Activated CD4-positive, alpha-beta T cell treated with anti-CD3 and anti-CD28 coated beads, Interleukin-2, amount 10 ng/mL, durations not matched to agents 7 days and 5 days (primary cell): ENCODE measurements around the gene CCDC192. TPM values are rescaled to one million over a fixed set of nuclear protein-coding genes. Genes with fewer than 3 reads are reported as not detected.

Source experiments
- CTCF ChIA-PET: fragments of 350-600 bp; sonication (Branson Sonifier 250); formaldehyde crosslinking; loops from one replicate; lab custom pipeline; 2021; ENCODE audit warnings: antibody characterized with exemption; lab: Charles Lee
- POLR2A ChIA-PET: fragments of 350-600 bp; sonication (Branson Sonifier 250); formaldehyde crosslinking; loops from one replicate; lab custom pipeline; 2021; ENCODE audit warnings: antibody characterized with exemption; lab: Charles Lee
- DNase-seq: peaks from one replicate; pipeline ENCODE4 v3.0.0-alpha.2; 2020
- H3K27ac Mint-ChIP-seq: one replicate; pipeline ENCODE4 v1.8.0; 2021; ENCODE audit warnings: mild to moderate bottlenecking, moderate library complexity, mixed read lengths
- H3K27me3 Mint-ChIP-seq: one replicate; pipeline ENCODE4 v1.8.0; 2021; ENCODE audit warnings: mixed read lengths
- H3K36me3 Mint-ChIP-seq: one replicate; pipeline ENCODE4 v1.8.0; 2021; ENCODE audit warnings: low read depth, mixed read lengths
- H3K4me1 Mint-ChIP-seq: one replicate; pipeline ENCODE4 v1.8.0; 2021; ENCODE audit warnings: mixed read lengths
- H3K4me3 Mint-ChIP-seq: one replicate; pipeline ENCODE4 v1.8.0; 2021; ENCODE audit warnings: mild to moderate bottlenecking, moderate library complexity, mixed read lengths
- H3K9me3 Mint-ChIP-seq: one replicate; pipeline ENCODE4 v1.8.0; 2021; ENCODE audit warnings: mixed read lengths
- total RNA-seq, 2 experiments: library from RNA; stranded (reverse); gene quantifications; one replicate each; pipeline ENCODE4 v1.2.3, GENCODE V29; 2021

Gene CCDC192
- total RNA-seq, 2 experiments from 2014 or later = not detected

GRCh38 chr5:127806776-127807175 lies 103.6 kb downstream of the CCDC192 start:
- no peaks in the 10 kb centered on the region for H3K36me3 Mint-ChIP-seq
- H3K4me3 Mint-ChIP-seq = no peak overlapping the region
- CTCF ChIA-PET = interaction anchor here (0.9 to 1.4 kb wide), 3 partner anchors 9 to 24 kb away, joined by 3 to 5 read pairs (median 4); no protein-coding TSS in a partner anchor
- DNase-seq = no peak
- no peaks in the 10 kb centered on the region for H3K9me3 Mint-ChIP-seq
- no peak overlapping the region for H3K27ac Mint-ChIP-seq
- H3K4me1 Mint-ChIP-seq = no peaks in the 10 kb centered on the region
- H3K27me3 Mint-ChIP-seq = peaks cover 8% of the 10 kb centered on the region
- POLR2A ChIA-PET = no interaction called here

DNA sequence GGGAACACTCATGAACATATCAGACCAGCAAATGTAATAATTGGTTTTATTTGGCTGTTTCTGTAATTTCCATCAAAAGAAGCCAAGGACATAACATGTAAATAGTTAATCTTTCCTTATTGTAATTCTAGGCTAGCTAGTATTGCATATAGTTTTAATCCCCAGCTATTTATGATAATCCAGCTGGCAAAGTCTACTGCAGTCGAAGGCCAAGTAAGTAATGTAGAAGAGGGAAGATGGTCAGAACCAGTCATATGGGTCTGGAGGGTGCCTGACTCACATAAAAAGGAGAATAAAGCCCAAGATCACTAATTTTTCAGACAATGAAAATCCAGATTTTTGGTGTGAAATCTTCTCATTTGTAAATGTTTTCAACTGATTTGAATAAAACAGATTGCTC lies 106.3 kb downstream of the CCDC192 start:
- CTCF ChIA-PET = no interaction called here
- POLR2A ChIA-PET = no interaction called here

DNA sequence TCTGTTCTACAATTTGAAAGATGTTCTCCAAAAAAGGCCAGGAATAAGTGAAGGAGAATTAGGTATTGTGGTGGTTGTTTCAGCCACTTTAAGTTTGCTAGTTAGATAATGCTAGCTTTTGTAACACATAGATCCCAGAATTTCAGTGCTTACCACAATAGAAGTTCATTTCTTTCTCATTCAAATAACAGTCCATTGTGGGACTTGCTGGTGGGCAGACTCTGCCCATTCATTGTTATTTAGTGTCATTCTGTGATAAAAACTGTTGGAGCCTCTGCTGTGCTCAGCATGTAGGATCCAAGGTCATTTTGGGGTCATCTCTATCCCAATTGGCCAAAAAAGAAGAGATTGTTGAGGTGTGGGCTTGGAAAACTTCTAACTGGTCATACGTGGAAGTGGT lies 106.8 kb downstream of the CCDC192 start:
- Mint-ChIP-seq H3K9me3 (no peaks in the 10 kb centered on the region), H3K27me3 (peaks cover 22% of the 10 kb centered on the region), H3K27ac (no peak overlapping the region), H3K36me3 (no peaks in the 10 kb centered on the region), H3K4me3 (no peak overlapping the region), H3K4me1 (no peaks in the 10 kb centered on the region)
- ChIA-PET CTCF (no interaction called here), POLR2A (no interaction called here)
- DNase-seq = no peak

More for the DNA sequence above, 106.3 kb downstream of the CCDC192 start:
- no peaks in the 10 kb centered on the region for H3K4me1 Mint-ChIP-seq
- no peaks in the 10 kb centered on the region for H3K36me3 Mint-ChIP-seq
- H3K9me3 Mint-ChIP-seq = no peaks in the 10 kb centered on the region
- H3K27ac Mint-ChIP-seq = no peak overlapping the region
- DNase-seq = no peak
- H3K27me3 Mint-ChIP-seq = peaks cover 21% of the 10 kb centered on the region
- no peak overlapping the region for H3K4me3 Mint-ChIP-seq

DNA sequence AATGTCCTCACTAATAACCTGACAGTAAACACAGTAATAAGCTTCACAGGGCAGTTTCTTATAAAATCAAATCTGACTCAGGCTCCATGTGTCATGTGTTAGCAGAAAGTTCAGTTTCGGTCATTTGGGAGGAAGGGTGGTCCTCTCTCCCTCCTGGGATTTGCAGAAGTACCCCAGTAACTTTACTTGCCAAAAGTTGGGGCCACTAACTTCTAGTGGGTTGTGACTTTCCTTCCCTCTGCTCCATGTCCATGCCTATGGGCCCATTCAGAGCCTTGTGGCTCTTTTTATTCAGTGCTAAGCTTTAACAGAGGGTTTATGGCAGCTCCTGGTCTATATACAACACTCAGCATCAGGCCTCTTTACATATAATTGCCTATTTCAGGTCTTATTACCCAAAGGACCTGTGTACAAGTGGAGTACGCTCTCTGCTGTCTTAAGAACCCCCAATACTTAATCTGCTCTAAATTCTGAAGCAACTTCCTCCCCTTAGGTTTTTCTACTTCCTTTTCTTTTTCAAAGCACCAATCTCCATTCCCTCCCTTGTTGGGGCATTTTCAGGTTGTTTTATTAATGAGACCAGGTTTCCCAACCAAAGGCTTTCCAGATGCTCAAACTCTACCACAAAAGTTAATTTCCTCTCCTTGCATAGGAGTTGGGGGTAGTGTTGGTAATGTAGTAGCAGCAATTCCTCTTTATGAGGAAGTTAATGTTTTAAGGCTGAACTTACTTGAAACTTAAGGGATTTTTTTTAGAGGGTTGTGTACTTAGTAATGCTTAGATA lies 107.7 kb downstream of the CCDC192 start:
- Mint-ChIP-seq H3K9me3 (no peaks in the 10 kb centered on the region), H3K27me3 (peaks cover 25% of the 10 kb centered on the region), H3K36me3 (no peaks in the 10 kb centered on the region), H3K4me1 (no peaks in the 10 kb centered on the region), H3K4me3 (no peak overlapping the region), H3K27ac (no peak overlapping the region)
- CTCF ChIA-PET = no interaction called here
- no peak for DNase-seq
- POLR2A ChIA-PET = no interaction called here

DNA sequence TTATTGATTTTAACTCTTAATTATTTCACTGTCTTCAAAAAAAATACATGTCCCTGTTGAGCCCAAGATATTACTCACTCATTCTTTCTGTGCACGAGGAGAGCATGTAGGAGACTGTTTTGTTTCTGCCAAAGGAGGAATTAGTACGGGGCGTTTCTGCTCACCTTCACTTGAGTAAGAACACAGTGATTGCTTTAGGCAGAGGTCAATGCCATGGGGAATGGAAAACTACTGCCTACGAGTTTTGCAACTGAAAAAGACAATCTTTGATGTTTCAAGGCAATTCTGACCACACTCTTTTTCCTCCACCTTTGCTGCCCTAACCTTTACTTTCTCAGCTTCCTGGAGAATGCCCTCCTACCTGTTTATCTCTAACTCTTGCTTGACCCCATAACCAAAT lies 109.4 kb downstream of the CCDC192 start:
- Mint-ChIP-seq H3K36me3 (no peaks in the 10 kb centered on the region), H3K4me1 (no peaks in the 10 kb centered on the region), H3K27me3 (peaks cover 29% of the 10 kb centered on the region), H3K9me3 (no peaks in the 10 kb centered on the region), H3K4me3 (no peak overlapping the region), H3K27ac (no peak overlapping the region)
- POLR2A ChIA-PET = no interaction called here
- CTCF ChIA-PET = no interaction called here
- no peak for DNase-seq

DNA sequence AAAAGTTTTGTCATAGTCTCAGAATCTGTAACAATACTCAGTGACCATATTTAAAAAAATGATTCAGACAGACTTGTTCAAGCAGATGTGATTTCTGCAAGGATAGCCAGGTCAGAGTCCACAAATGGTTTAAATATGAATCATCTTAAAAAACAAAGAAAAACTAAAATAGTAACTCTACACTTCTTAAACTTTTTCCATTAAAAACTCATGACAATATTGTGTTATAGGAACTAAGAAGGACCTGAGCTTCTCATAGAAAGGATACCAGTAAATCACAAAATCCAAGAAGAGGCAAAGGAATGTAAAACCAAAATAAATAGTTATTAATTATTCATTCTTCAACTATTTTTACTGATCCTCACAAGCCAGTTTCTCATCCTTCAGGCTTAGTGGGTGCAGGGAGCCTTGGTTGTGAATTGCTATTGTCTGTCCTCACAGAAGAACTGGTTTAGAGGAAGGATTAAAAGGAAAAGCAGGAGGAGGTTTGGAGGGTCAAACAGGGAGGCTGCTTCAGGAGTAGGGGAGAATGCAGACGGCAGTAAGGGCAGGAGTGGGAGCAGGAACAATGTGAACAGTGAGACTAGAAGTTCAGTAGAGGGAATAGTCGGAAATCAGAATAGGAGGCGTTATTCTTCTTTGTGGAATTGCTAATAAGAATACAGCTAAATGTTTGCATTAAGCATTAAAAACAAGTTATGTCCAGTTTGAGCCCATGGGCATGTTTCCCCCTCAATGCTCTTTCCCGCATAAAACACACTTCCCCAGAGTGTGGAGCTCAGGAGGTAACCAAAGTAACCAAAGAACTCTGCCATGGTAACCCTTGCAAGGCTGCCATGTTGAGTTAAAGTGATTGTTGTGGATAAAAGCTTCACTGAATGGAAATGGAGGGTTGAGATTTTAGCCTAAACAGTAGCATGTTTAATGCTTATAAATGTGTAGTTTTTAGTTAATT lies 110.7 kb downstream of the CCDC192 start:
- CTCF ChIA-PET = no interaction called here
- Mint-ChIP-seq H3K27ac (no peak overlapping the region), H3K36me3 (no peaks in the 10 kb centered on the region), H3K9me3 (no peaks in the 10 kb centered on the region), H3K4me1 (no peaks in the 10 kb centered on the region), H3K4me3 (no peak overlapping the region), H3K27me3 (peaks cover 21% of the 10 kb centered on the region)
- no peak for DNase-seq
- POLR2A ChIA-PET = no interaction called here

DNA sequence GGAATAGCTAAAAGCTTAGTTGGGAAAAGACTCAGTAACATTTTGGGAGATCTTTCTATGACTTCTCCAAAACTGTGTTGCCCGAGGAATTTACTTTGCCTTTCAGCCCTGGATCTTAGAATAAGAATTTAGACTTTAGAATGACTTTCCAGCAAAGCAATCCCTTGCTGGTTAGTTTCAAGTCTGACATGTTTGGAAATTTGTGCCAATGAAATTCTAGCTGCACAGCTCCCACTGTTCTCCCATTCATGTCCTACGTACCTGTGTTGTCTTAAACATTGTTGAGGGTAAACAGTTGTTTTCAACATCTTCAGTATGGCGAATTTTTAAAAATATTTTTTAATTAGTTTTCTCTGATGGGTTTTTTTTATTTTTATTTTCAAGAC lies 111.4 kb downstream of the CCDC192 start:
- H3K4me1 Mint-ChIP-seq = no peaks in the 10 kb centered on the region
- POLR2A ChIA-PET = no interaction called here
- H3K4me3 Mint-ChIP-seq = no peak overlapping the region
- no peaks in the 10 kb centered on the region for H3K9me3 Mint-ChIP-seq
- CTCF ChIA-PET = interaction anchor here (1.2 kb wide), 1 partner anchor 23 kb away, joined by 3 read pairs; no protein-coding TSS in a partner anchor
- DNase-seq = no peak
- no peak overlapping the region for H3K27ac Mint-ChIP-seq
- H3K36me3 Mint-ChIP-seq = no peaks in the 10 kb centered on the region
- peaks cover 21% of the 10 kb centered on the region for H3K27me3 Mint-ChIP-seq

- Mint-ChIP-seq H3K9me3 (no peaks in the 10 kb centered on the region), H3K4me1 (no peaks in the 10 kb centered on the region), H3K4me3 (no peak overlapping the region), H3K36me3 (no peaks in the 10 kb centered on the region), H3K27ac (no peak overlapping the region), H3K27me3 (peaks cover 2% of the 10 kb centered on the region)
- POLR2A ChIA-PET = no interaction called here
- CTCF ChIA-PET = interaction anchor here (0.8 to 1.0 kb wide), 3 partner anchors 13 to 21 kb away, joined by 3 read pairs; no protein-coding TSS in a partner anchor
- no peak for DNase-seq
Measured at GRCh38 chr5:127820910-127821553, 117.8 kb downstream of the CCDC192 start.

- ChIA-PET CTCF (interaction anchor here (1.0 kb wide), 1 partner anchor 20 kb away, joined by 3 read pairs; no protein-coding TSS in a partner anchor), POLR2A (no interaction called here)
- DNase-seq = no peak
- H3K27ac Mint-ChIP-seq = no peak overlapping the region
- no peaks in the 10 kb centered on the region for H3K4me1 Mint-ChIP-seq
- no peaks in the 10 kb centered on the region for H3K9me3 Mint-ChIP-seq
- no peak overlapping the region for H3K4me3 Mint-ChIP-seq
- no peaks in the 10 kb centered on the region for H3K36me3 Mint-ChIP-seq
- H3K27me3 Mint-ChIP-seq = no peaks in the 10 kb centered on the region
Measured at GRCh38 chr5:127821896-127822295, 118.7 kb downstream of the CCDC192 start.

DNA sequence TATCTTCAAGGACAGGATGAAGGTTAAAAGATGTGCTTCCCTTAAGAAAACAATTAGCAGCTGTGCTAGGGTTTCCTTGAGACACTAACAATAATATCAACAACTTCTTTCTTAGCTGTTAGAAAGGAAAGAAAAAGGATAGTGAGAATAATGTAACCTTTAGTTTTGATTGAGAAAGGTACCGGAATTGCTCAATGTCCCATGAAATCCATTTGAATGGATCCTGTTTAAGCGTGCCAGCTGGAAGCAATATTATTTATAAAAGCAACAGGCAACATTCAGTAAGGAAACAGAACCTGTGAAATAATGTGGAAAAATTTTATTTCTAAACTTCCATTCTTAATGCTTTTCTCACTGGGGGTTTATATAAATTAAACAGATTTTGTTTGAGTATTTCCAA lies 120.9 kb downstream of the CCDC192 start:
- H3K9me3 Mint-ChIP-seq = no peaks in the 10 kb centered on the region

DNA sequence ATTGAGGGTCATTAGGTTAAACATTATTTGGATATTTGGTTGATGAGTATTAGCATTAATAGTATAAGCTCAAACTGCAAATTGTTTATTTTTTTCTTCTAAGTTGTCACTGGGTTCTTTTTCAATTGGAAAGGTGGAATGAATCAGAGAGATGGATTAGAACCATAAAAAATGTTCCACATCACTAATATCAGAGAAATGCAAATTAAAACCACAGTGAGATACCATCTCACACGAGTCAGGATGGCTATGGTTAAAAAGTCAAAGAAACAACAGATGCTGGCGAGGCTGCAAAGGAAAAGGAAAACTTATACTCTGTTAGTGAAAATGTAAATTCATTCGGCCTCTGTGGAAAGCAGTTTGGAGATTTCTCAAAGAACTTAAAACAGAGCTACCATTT lies 122.8 kb downstream of the CCDC192 start:
- H3K27ac Mint-ChIP-seq = no peak overlapping the region
- H3K27me3 Mint-ChIP-seq = peaks cover 6% of the 10 kb centered on the region
- H3K4me1 Mint-ChIP-seq = no peaks in the 10 kb centered on the region
- CTCF ChIA-PET = no interaction called here
- POLR2A ChIA-PET = no interaction called here
- H3K9me3 Mint-ChIP-seq = no peaks in the 10 kb centered on the region
- DNase-seq = no peak
- no peaks in the 10 kb centered on the region for H3K36me3 Mint-ChIP-seq
- no peak overlapping the region for H3K4me3 Mint-ChIP-seq

More for the DNA sequence above, 120.9 kb downstream of the CCDC192 start:
- DNase-seq = no peak
- H3K4me3 Mint-ChIP-seq = no peak overlapping the region
- no peaks in the 10 kb centered on the region for H3K36me3 Mint-ChIP-seq
- H3K27me3 Mint-ChIP-seq = peaks cover 4% of the 10 kb centered on the region
- H3K27ac Mint-ChIP-seq = no peak overlapping the region
- H3K4me1 Mint-ChIP-seq = no peaks in the 10 kb centered on the region
- POLR2A ChIA-PET = no interaction called here
- CTCF ChIA-PET = no interaction called here

DNA sequence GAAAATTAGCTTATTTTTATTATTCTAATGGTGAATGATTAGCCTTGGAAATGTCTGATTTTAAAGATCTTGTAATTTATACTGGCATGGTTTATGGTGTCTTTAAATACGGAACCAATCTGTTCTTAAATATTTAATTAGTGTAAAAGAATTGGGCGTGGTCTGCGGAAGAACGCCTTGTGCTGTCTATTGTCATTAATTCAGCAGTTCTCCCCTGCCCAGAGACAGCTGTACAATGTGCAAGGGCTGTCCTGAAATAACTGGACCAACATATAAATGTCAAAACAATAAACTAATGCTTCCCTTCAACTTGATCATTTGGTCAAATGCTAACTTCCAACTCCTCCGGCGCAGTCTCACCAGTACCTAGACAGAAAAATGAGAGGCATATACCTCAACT lies 124.3 kb downstream of the CCDC192 start:
- CTCF ChIA-PET = no interaction called here
- Mint-ChIP-seq H3K4me3 (no peak overlapping the region), H3K4me1 (no peaks in the 10 kb centered on the region), H3K9me3 (no peaks in the 10 kb centered on the region), H3K36me3 (no peaks in the 10 kb centered on the region), H3K27ac (no peak overlapping the region), H3K27me3 (peaks cover 13% of the 10 kb centered on the region)
- POLR2A ChIA-PET = no interaction called here
- no peak for DNase-seq
